GM12873 (cell line): ENCODE measurements around the gene NAT10.

Experiments
- CTCF ChIP-seq: IDR thresholded peaks from 2 replicates; pipeline ENCODE4 v1.5.1; 2012; ENCODE audit warnings: low read depth, mild to moderate bottlenecking, moderate library complexity, low read length, control low read depth; ENCODE audit not compliant: insufficient read depth; ENCODE audit errors: missing control alignments

NAT10 gene

GRCh38 chr11:34181251-34181650 lies 75.8 kb downstream of the NAT10 start:
- TF ChIP-seq CTCF = no peak

- TF ChIP-seq CTCF = no peak
Observed at GRCh38 chr11:34181856-34182405, 76.5 kb downstream of the NAT10 start.

GRCh38 chr11:34182425-34182824 lies 77.0 kb downstream of the NAT10 start:
- TF ChIP-seq CTCF = no peak

- TF ChIP-seq CTCF = no peak
Observed at GRCh38 chr11:34182921-34183685, 77.7 kb downstream of the NAT10 start.

- TF ChIP-seq CTCF = no peak
Observed at GRCh38 chr11:34183848-34184391, 78.5 kb downstream of the NAT10 start.

- no peak for TF ChIP-seq CTCF
Observed at GRCh38 chr11:34184505-34185015, 79.1 kb downstream of the NAT10 start.
